ENCODE results near the gene WDR59. TPM values are rescaled to one million over a fixed set of nuclear protein-coding genes. Genes with fewer than 3 reads are reported as not detected.

WDR59 gene
- total and polyA plus RNA-seq, 2 experiments from 2014 or later = 38.7 to 54.5 TPM

GRCh38 chr16:74982256-74982655 is 2.7 kb downstream of the WDR59 start (continued):
- TF ChIP-seq, protein P1, sequence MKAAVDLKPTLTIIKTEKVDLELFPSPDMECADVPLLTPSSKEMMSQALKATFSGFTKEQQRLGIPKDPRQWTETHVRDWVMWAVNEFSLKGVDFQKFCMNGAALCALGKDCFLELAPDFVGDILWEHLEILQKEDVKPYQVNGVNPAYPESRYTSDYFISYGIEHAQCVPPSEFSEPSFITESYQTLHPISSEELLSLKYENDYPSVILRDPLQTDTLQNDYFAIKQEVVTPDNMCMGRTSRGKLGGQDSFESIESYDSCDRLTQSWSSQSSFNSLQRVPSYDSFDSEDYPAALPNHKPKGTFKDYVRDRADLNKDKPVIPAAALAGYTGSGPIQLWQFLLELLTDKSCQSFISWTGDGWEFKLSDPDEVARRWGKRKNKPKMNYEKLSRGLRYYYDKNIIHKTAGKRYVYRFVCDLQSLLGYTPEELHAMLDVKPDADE (IDR thresholded peaks at IDR 0.05) = no peak
- no peak for TF ChIP-seq EZH2phosphoT487 (IDR thresholded peaks at IDR 0.05; ENCODE audit: unreplicated experiment)
- TF ChIP-seq JUNB (IDR thresholded peaks at IDR 0.05; ENCODE audit: unreplicated experiment) = no peak
- no peak for TF ChIP-seq REST (IDR thresholded peaks at IDR 0.05; ENCODE audit: unreplicated experiment)
- TF ChIP-seq CREB1 (CRISPR knock-in tag; IDR thresholded peaks at IDR 0.05; ENCODE audit: low read depth) = no peak
- TF ChIP-seq NANOG (IDR thresholded peaks at IDR 0.05; ENCODE audit: borderline replicate concordance) = no peak
- no peak for TF ChIP-seq POLR2AphosphoS5 (IDR thresholded peaks at IDR 0.05; ENCODE audit: low read depth)
- TF ChIP-seq ZNF114 (CRISPR knock-in tag; IDR thresholded peaks at IDR 0.05) = no peak

DNA sequence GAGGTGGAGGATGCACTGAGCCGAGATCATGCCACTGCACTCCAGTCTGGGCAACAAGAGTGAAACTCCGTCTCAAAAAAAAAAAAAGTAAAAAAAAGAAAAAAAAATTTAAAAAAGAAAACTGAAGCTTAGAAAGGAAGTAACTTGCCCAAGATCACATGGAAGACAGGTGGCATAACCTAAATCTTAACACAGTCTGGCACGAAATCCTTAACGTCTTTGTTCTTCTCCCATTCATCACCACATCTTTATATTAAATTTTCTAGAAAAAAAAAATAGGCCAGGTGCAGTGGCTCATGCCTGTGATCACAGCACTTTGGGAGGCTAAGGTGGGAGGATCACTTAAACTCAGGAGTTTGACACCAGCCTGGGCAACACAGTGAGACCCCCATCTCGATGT is 9.3 kb downstream of the WDR59 start:
- no peak overlapping the region for H3K4me3 ChIP-seq
- peaks cover 4% of the 10 kb centered on the region for H3K27me3 Mint-ChIP-seq (ENCODE audit: insufficient read depth, low read depth, poor library complexity)

More for the DNA sequence above, 9.3 kb downstream of the WDR59 start:
- TF ChIP-seq EZH2phosphoT487 (IDR thresholded peaks at IDR 0.05; ENCODE audit: unreplicated experiment) = no peak
- no peak for TF ChIP-seq ZNF114 (CRISPR knock-in tag; IDR thresholded peaks at IDR 0.05)
- no peak for TF ChIP-seq POLR2AphosphoS5 (IDR thresholded peaks at IDR 0.05; ENCODE audit: low read depth)
- no peak for TF ChIP-seq STAT1 (IDR thresholded peaks at IDR 0.05; ENCODE audit: unreplicated experiment)
- no peak for TF ChIP-seq REST (IDR thresholded peaks at IDR 0.05; ENCODE audit: unreplicated experiment)
- TF ChIP-seq, protein P1 (IDR thresholded peaks at IDR 0.05) = no peak
- no peak for TF ChIP-seq JUNB (IDR thresholded peaks at IDR 0.05; ENCODE audit: unreplicated experiment)
- no peak for TF ChIP-seq CTCF (conservative IDR thresholded peaks at IDR 0.05; ENCODE audit: low read depth in 2 of 2)
- TF ChIP-seq NANOG (IDR thresholded peaks at IDR 0.05; ENCODE audit: borderline replicate concordance) = no peak
- no peak for TF ChIP-seq CREB1 (CRISPR knock-in tag; IDR thresholded peaks at IDR 0.05; ENCODE audit: low read depth)
- no peak for TF ChIP-seq ZNF331 (CRISPR knock-in tag; IDR thresholded peaks at IDR 0.05; ENCODE audit: low read depth)
- Histone ChIP-seq H3K27ac (ENCODE audit: low read depth) (no peak overlapping the region), H3K36me3 (ENCODE audit: insufficient read depth) (no peaks in the 10 kb centered on the region; the same call in none of the 2 replicates), H2AFZ (no peak overlapping the region), H4K20me1 (replicated peaks; ENCODE audit: insufficient read depth) (peaks cover 1% of the 10 kb centered on the region), H3F3A (replicated peaks; ENCODE audit: low read depth) (0 out of 2 replicates have a peak, but pooled peaks cover 3% of the 10 kb centered on the region), H3K9me2 (ENCODE audit: insufficient read depth) (no peaks in the 10 kb centered on the region), H3K4me2 (no peak overlapping the region), H3K27me3 (ENCODE audit: insufficient read depth) (no peaks in the 10 kb centered on the region), H3K4me1 (ENCODE audit: insufficient read depth) (no peaks in the 10 kb centered on the region), H3K79me2 (replicated peaks; ENCODE audit: insufficient read depth) (peaks cover 37% of the 10 kb centered on the region)
- no peak for DNase-seq (ENCODE audit: low spot score)
- Mint-ChIP-seq H3K36me3 (ENCODE audit: low read depth) (peaks cover 23% of the 10 kb centered on the region), H3K4me1 (no peaks in the 10 kb centered on the region), H3K4me3 (no peak overlapping the region), H3K9me3 (no peaks in the 10 kb centered on the region; the same call in 2 of the 3 replicates), H3K27ac (no peak overlapping the region)
- ATAC-seq = no peak
